HG03135 (cell line): ENCODE measurements around the gene URI1.
A peak's percentile ranks its signal among the peaks of the same experiment; 100 is the strongest.
"Not testable (repeated sequence)": the region's sequence is repeated elsewhere in the genome, so short reads cannot be mapped to it uniquely, and the experiment has no call there.

Experiments
- ATAC-seq: cut with Tn5 transposase; IDR thresholded peaks from one replicate; pipeline ENCODE4 v1.9.1; 2021; ENCODE audit warnings: mild to moderate bottlenecking, moderate library complexity; ENCODE audit not compliant: unreplicated experiment

URI1 gene, protein sequence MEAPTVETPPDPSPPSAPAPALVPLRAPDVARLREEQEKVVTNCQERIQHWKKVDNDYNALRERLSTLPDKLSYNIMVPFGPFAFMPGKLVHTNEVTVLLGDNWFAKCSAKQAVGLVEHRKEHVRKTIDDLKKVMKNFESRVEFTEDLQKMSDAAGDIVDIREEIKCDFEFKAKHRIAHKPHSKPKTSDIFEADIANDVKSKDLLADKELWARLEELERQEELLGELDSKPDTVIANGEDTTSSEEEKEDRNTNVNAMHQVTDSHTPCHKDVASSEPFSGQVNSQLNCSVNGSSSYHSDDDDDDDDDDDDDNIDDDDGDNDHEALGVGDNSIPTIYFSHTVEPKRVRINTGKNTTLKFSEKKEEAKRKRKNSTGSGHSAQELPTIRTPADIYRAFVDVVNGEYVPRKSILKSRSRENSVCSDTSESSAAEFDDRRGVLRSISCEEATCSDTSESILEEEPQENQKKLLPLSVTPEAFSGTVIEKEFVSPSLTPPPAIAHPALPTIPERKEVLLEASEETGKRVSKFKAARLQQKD

DNA sequence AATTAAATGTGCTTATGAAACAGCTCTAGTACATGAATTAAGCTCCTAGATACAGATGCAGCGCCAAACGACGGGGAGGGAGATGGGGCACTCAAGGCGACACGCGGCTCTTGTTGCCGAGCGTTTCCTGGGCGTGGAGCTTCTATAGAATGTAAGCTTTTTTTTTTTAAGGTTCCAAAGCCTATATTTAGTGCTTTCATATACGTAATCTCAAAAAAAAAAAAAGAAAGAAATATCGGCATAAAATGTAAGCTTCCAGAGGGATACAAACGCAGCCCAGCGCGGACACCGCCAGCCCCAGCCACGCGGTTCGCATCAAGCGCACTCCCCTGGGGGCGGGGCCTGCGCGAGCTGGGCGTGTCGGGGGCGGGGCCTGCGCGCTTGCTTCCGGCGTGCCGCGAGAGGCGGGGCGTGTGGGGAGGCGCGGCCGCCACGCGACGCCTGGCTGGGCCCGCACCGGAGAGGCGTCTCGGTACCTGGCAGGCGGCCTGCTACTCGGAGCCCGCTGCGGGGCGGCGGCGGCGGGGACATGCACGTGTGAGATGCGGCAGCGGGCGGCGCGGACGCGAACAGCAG lies at the start of gene URI1:
URI1 (plus strand) TSS at position 412 of the 576 bp plus-strand sequence. CDS start 309 bp downstream, outside the sequence.
- ATAC-seq, result peak; percentile 85

DNA sequence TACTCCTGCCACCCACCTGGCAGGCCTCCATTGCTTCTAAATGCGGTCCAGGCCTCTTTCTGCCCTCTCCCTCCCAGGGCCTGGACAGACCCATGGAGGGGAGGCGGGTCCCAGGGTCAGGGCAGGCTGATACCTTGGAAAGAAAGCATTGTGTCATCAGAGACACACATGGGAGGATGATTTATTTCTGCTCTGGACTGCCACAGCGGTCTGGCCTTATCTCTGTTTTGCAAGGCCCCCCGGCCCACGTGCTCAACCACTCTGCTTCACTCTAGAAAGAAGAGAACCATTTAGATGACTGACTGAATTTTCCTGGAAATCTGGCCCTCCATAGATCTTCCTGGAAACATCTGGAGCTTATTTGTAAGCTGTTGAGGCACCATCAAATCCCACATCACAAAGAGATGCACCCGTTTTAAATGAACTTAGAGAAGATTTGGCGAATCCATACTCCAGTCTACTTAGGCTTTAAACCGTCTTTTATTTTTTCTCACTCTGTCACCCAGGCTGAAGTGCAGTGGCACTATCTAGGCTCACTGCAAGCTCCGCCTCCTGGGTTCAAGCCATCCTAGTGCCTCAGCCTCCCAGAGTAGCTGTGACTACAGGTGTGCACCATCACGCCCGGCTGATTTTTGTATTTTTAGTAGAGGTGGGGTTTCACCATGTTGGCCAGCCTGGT lies 48.3 kb upstream of the URI1 start:
- no peak for ATAC-seq

DNA sequence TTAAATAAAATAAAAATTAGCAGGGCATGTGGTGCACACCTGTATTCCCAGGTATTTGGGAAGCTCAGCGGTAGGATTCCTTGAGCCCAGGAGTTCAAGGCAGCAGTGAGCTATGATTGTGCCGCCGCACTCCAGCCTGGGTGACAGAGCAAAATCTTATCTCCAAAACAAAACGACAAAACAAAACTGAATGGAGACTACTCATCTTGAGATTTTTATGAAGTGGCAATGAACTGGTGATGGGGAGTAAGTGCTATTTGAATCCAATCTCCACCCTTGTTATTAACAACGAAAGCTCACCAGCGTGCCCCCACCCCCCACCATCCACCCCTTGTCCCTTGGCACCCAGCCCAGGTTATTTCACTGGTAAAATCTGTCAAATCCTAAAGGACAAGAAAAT lies 45.2 kb upstream of the URI1 start:
- no peak for ATAC-seq

DNA sequence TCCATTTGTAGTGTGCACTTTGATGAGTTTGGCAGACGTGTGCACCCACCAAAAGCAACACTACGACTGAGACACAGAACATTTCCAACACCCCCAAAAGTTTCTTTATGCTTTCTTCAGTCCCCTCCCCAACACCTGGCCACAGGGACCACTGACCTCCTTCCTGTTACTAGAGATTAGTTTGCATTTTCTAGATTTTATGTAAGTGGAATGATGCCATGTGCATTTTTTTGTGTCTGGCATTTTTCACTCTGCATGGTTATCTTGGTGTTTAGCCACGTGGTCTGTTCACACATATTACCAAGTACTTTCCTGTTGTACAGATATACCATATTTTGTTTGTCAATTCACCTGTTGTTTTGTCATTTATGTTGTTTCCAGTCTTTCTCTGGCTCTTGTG lies 44.6 kb upstream of the URI1 start:
- no peak for ATAC-seq

DNA sequence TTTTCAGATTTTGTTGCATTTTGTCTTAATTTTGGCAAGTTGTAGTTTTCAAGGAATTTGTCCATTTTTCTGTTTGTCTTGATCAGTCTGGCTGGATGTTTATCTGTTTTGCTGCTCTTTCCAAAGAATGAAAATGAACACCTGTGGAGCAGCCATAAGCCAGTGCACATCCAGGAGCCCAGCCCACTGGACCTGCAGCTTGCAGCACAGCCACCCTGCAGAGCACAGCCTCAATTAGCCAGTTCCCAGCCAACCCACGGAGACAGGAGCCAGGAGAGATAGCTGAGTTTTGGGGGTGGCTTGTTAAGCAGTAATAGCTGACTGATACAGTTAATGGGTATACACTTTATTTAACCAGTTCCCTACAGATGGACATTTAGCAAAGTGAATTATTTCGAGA lies 38.0 kb upstream of the URI1 start:
- no peak for ATAC-seq

DNA sequence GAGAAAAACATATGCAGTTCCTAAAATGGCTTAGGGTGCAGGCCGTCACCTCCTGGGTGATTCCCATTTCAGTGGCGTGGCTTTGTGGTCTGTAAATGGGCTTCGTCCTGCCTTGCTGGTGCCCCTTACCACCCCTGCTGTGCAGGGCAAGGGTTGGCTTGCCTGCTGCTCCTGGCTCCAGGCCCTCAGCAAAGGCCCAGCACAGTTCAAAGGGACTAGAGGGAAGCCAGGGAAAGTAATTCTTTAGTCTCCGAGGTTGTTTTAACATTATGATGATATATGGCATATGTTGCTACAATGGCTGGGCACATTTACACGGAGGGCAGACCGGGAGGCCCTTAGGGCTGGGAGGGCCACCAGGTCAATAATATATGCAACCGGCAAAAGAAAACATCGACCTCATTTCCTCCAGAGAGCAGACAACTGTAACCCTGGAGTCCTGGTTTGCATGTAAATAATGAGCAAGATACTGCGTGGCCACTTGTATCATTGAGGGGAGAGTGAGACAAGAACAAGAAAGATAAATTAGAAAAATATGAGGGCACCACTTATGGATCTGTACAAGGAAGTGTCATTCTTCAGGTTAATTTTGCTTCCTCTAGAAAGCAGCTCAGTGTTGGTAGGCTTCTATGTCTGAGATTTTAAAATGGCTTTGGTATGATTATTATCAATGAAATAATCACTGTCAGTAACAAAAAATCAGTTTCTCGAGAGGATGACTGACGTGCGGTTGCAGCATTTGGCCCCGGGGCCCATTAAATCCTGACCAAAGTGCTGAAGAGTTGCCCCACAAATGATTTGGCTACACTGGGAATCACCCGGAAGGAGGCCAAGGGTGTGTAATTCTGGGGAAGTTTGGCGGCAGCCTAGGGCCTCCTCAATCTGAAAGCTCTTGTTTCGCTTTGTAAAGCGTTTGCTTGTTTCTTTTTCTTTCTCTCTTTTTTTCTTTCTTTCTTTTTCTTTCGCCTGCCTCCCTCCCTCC lies 32.8 kb upstream of the URI1 start:
- no peak for ATAC-seq

DNA sequence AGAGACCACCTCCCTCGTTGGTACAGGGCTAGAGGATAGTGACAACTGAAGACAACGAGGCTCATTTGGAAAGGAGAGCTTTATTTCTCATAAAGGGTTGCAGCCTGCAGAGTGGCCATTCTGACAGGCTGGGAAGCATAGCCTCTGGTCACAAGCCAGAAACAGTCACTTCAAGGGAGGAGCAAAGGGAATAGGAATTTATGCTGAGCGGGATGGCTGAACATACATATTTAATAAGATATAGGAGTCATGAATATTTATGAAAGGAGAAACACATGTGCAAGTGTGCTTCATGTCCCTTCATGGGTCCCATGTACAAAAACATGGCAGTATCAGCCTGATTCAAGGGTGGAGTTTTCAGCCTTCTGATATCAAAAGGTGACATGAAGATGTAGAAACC lies 27.1 kb upstream of the URI1 start:
- ATAC-seq, result no peak

DNA sequence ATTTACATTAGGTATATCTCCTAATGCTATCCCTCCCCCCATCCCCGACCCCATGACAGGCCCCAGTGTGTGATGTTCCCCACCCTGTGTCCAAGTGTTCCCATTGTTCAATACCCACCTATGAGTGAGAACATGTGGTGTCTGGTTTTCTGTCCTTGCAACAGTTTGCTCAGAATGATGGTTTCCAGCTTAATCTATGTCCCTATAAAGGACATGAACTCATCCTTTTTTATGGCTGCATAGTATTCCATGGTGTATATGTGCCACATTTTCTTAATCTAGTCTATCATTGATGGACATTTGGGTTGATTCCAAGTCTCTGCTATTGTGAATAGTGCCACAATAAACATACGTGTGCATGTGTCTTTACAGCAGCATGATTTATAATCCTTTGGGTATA lies 26.2 kb upstream of the URI1 start:
- not testable (repeated sequence) for ATAC-seq

DNA sequence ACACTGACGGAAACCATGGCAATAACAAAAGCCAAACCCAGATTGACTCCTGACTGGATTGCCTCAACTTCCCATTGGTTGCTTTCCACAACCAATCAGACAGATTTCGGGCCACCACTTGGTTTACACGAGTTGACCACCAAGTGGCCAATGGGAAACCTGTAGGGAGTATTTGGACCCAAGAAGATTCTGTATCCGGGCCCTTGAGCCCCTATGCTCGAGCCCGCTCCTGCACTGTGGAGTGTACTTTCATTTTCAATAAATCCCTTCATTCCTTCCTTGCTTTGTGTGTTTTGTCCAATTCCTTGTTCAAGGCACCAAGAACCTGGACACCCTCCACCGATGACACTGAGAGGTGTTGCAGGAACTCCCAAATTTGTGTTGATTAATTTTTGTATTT lies 24.1 kb upstream of the URI1 start:
- ATAC-seq, result no peak

DNA sequence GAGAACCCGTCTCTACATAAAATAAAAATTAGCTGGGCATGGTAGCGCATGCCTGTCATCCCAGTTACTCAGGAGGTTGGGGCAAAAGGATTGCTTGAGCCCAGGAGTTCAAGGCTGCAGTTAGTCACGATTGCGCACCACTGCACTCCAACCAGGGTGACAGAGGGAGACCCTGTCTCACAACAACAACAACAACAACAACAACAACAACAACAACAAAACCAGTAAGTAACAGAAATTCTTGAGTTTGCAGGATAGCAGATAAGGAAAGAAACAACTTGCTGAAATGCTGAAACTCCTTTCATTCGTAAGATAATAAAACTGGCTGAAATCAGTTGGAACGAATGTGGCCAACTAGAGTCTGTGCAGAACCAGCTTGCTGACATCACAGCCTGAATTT lies 23.1 kb upstream of the URI1 start:
- no peak for ATAC-seq

DNA sequence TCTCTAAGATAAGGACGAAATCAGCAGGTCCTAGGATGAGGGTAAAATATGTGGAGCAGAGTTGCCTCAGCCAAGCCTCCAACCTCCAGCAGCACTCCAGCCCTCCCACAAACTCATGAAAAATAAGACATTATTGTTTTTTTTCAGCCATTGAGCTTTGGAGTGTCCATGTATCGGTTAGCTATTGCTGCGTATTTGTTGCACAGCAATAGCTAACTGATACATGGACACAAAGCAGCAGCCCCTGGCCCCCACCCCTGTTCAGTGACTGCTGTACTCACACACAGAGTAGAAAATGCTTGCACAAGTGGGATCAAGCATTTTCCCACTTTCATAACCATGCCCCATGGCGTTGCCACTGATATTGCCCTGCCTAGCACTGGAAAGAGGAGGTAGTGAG lies 19.1 kb upstream of the URI1 start:
- ATAC-seq, result no peak

DNA sequence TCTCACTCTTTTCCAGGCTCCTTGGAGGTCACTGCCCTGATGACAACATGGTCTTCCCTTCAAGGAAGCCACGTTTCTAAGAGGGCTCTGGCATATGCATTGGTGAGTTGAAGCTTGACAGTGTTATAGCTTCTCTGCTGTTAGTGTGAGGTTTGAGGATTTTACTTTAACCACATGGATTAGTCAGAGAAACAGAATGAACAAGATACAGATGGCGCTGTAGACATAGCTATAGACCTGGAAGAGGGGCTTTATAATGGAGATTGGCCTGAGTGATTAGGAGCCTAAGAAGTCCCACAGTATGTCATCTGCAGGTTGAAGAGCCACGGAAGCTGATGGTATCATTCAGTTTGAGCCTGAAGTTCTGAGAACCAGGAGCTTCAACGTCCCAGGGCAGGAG lies 18.4 kb upstream of the URI1 start:
- ATAC-seq, result no peak

DNA sequence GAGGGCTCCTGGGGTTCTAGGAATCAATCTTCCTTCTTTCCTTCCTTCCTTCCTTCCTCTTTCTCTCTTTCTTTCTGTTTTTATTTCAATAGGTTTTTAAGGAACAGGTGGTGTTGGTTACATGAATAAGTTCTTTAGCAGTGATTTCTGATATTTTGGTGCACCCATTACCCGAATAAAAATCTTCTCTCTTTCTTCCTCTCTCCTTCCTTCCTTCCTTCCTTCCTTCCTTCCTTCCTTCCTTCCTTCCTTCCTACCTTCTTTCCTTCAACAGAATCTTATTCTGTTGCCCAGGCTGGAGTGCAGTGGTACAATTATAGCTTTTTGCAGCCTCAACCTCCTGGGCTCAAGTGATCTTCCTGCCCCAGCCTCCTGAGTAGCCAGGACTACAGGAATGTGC lies 16.0 kb upstream of the URI1 start:
- ATAC-seq, result no peak

DNA sequence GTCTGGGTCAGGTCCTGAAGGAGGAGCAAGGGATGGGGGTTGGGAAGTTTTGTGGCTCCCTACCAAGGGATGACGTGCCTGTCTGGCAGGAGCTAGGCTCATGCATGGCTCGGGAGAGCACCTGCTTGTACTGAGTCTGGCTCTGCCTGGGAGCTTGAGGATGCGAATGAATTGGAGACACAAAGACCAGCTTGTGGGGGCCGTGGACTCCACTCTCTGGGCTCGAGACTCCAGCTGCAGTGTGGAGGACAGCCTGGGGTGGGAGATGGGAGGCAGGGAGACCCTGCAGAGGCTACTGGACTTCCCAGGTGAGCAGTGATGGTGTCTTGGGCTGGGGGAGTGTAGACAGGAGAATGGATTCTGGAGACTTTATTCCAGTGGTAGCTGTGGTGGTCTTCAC lies 15.2 kb upstream of the URI1 start:
- ATAC-seq, result no peak

DNA sequence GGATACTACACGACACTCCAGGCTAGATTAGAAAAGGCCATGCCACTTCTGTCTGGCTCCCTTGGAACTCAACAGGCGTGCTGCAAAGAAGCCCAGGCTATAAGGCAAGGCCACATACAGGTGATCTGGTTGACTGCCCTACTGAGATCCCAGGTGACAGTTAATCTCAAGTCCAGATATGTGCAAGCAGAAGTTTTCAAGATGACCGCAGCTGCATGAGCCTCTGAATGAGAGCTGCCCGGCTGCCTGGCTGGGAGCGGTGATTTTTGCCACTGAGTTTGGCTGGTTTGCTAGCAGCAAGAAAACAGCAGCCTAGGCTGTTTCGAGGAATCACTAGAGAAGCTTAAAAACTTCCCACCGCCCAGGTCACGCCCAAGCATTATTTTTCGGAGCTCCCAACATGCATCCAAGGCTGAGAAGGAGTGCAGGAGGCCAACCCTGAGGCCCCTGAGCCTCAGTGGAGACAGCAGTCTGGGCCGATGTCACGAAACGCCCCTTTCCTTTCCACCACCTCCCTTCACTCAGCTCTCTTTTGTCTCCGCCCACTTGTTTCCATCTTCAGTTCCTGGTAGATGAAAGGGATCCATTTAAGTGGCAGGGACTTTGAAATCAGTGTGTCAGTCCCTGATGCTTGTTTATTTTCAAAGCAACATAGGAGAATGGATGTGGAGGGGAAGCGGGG lies 14.0 kb upstream of the URI1 start:
- no peak for ATAC-seq

DNA sequence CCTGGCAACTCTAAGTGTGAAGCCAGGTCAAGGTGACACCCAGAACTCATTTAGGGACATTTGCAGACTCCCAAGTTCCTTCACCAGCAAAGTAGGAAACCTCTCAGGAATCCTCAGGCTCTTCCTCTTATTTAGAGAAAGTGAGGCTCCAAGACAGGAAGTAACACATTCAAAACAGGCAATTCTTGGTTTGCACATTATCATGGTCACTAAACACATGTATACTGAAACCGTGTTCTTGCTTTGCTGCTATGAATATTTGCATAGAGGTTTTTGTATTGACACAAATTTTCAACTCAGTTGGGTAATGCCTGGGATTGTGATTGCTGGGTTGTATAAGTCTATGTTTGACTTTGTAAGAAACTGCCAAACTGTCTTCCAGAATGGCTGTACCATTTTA lies 13.2 kb upstream of the URI1 start:
- no peak for ATAC-seq

DNA sequence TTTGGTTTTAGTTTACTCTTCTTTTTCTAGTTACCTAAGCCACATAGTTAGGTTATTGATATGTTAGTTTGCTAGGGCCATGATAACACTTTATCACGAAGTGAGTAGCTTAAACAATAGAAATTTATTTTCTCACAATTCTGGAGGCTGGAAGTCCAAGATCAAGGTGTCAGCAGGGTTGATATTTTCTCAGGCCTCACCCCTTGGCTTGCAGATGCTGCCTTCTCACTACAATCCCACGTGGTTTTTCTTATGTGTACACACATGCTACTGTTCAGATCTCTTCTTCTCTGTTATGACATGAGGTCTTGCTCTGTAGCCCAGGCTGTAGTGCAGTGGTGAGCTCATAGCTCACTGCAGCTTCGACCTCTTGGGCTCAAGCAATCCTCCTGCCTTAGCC lies 7.8 kb upstream of the URI1 start:
- no peak for ATAC-seq

DNA sequence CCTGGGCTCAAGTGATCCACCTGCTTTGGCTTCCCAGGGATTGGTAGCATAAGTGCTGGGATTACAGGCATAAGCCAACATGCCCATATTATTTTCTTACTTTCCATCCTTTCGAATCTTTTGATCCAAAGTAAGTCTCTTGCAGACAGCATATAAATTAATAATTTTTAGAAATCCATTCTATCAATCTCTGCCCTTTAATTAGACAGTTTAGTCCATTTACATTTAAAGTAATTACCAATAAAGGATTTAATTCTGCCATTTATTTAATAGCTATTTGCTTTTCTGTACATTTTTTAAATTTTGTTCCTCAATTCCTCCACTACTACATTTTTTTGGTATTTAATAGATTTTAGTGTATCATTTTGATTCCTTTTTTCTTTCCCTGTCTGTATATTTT lies 7.3 kb upstream of the URI1 start:
- ATAC-seq, result no peak

DNA sequence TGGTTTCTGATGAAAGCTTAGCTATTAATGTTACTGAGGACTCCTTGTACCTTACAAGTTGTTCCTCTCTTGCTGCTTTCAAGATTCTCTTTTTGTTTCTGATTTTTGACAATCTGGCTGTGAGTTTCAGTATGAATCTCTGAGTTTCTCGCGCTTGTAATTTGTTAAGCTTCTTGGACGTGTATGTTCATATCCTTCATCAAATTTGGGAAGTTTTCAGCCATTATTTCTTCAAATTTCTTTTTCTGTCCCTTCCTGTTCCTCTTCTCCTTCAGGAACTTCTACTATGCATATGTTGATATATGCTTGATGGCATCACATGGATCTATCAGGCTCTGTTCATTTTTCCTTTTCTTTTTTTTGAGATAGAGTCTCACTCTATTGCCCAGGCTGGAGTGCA lies 5.6 kb upstream of the URI1 start:
- no peak for ATAC-seq

DNA sequence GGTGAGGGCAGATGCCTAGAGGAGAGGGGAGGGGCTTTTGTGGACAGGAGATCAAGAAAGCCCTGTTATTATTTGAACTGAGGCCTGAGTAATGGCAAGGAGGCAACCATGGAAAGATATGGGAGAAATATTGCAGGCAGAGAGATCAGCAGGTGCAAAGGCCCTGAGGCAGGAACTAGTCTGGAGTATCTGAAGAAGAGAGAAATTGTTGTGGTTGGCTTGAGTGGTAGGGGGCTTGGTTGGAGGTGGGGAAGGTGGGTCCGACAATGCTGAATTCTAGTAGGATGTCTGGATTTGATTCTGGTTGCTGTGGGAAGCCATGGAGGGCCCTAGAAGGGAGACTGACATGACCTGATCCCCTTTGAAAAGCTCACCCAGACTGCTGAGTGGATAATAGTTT lies 2.4 kb upstream of the URI1 start:
- no peak for ATAC-seq
